SK-N-SH (cell line): ENCODE measurements around the gene FASLG. TPM values are rescaled to one million over a fixed set of nuclear protein-coding genes. Genes with fewer than 3 reads are reported as not detected.
A peak's percentile ranks its signal among the peaks of the same experiment; 100 is the strongest.

Experiments used
- CTCF ChIA-PET: fragments of 300-600, 350-600 bp; formaldehyde crosslinking; extraction: SDS; loops from one replicate; lab custom pipeline; 2021; lab: Yijun Ruan, JAX
- POLR2A ChIA-PET: fragments of 350-600 bp; sonication (Branson Sonifier 250); formaldehyde crosslinking; extraction: SDS; loops from one replicate; lab custom pipeline; 2020; ENCODE audit warnings: antibody characterized with exemption, inconsistent platforms; lab: Yijun Ruan, JAX
- DNase-seq: peaks from one replicate; pipeline ENCODE4 v3.0.0; 2012
- H2AFZ ChIP-seq: fragments of 200-600 bp; sonication (generic); 2 replicates; pipeline ENCODE4 v1.8.1; 2016; ENCODE audit warnings: antibody characterized with exemption, mild to moderate bottlenecking, low read depth
- H3F3A ChIP-seq: fragments of 200-600 bp; sonication (generic); replicated peaks from 2 replicates; pipeline ENCODE3; 2016; ENCODE audit warnings: antibody characterized with exemption, mild to moderate bottlenecking; ENCODE audit not compliant: insufficient read depth
- H3K27ac ChIP-seq, 2 experiments: fragments of 200-500 bp in 1 of 2; fragments of 200-600 bp in 1 of 2; sonication (Bioruptor generic) in 1 of 2; sonication (generic), shearing (Covaris generic) in 1 of 2; 2 replicates each; pipeline versions ENCODE4 v1.5.1 to v1.6.1; 2014 to 2016; ENCODE audit warnings: low read depth in 2 of 2, inconsistent platforms in 1 of 2, low read length in 1 of 2, mild to moderate bottlenecking in 1 of 2, mixed read lengths in 1 of 2
- H3K27me3 ChIP-seq: fragments of 200-600 bp; sonication (generic), shearing (Covaris generic); 2 replicates; pipeline ENCODE4 v1.6.1; 2016; ENCODE audit warnings: mixed run types; ENCODE audit not compliant: insufficient read depth
- H3K36me3 ChIP-seq, 2 experiments: fragments of 200-500 bp in 1 of 2; fragments of 200-600 bp in 1 of 2; sonication (Bioruptor generic) in 1 of 2; sonication (generic) in 1 of 2; replicated peaks in 1 of 2; 2 replicates each; pipeline versions ENCODE3 to v1.5.1; 2014 to 2016; ENCODE audit warnings: low read length in 1 of 2, mild to moderate bottlenecking in 1 of 2; ENCODE audit not compliant: insufficient read depth in 2 of 2, control insufficient read depth in 1 of 2
- H3K4me1 ChIP-seq, 2 experiments: fragments of 200-500 bp in 1 of 2; fragments of 200-600 bp in 1 of 2; sonication (Bioruptor generic) in 1 of 2; sonication (generic), shearing (Covaris generic) in 1 of 2; 2 replicates each; pipeline versions ENCODE4 v1.5.1 to v1.6.1; 2014 to 2016; ENCODE audit warnings: low read depth in 1 of 2, low read length in 1 of 2, mixed run types in 1 of 2; ENCODE audit not compliant: insufficient read depth in 2 of 2, control insufficient read depth in 1 of 2
- H3K4me2 ChIP-seq: fragments of 200-600 bp; sonication (generic), shearing (Covaris generic); 2 replicates; pipeline ENCODE4 v1.6.1; 2017; ENCODE audit warnings: mixed run types
- H3K4me3 ChIP-seq, 2 experiments: fragments of 200-500 bp in 1 of 2; fragments of 200-600 bp in 1 of 2; sonication (Bioruptor generic) in 1 of 2; sonication (generic), shearing (Covaris generic) in 1 of 2; 2 replicates each; pipeline versions ENCODE4 v1.5.1 to v1.8.1; 2014 to 2016; ENCODE audit warnings: low read depth in 2 of 2, inconsistent platforms in 1 of 2, low read length in 1 of 2, mild to moderate bottlenecking in 1 of 2, mixed read lengths in 1 of 2, moderate library complexity in 1 of 2
- H3K79me2 ChIP-seq: fragments of 200-600 bp; sonication (generic); 2 replicates; pipeline ENCODE4 v1.8.1; 2017; ENCODE audit warnings: mild to moderate bottlenecking; ENCODE audit not compliant: insufficient read depth
- H3K9ac ChIP-seq: fragments of 200-600 bp; sonication (generic); 2 replicates; pipeline ENCODE4 v1.6.1; 2017; ENCODE audit warnings: mixed run types
- H3K9me2 ChIP-seq: fragments of 200-600 bp; sonication (generic); 2 replicates; pipeline ENCODE4 v1.6.1; 2017; ENCODE audit warnings: mixed run types
- H3K9me3 ChIP-seq: fragments of 200-600 bp; sonication (generic); 2 replicates; pipeline ENCODE4 v1.6.1; 2017; ENCODE audit warnings: mixed run types, mild to moderate bottlenecking, moderate library complexity
- H4K20me1 ChIP-seq: fragments of 200-600 bp; sonication (generic); 2 replicates; pipeline ENCODE4 v1.6.1; 2017; ENCODE audit warnings: mild to moderate bottlenecking, mixed run types; ENCODE audit not compliant: insufficient read depth
- ELF1 ChIP-seq: IDR thresholded peaks from 2 replicates; pipeline ENCODE4 v1.4.0; 2012
- EP300 ChIP-seq, 2 experiments: IDR thresholded peaks; 2 replicates each; pipeline versions ENCODE4 v1.4.0 to v1.6.1; 2012; ENCODE audit warnings: borderline replicate concordance in 1 of 2, low read depth in 1 of 2, low read length in 1 of 2
- FOSL2 ChIP-seq: IDR thresholded peaks from 2 replicates; pipeline ENCODE4 v1.4.0; 2012; ENCODE audit warnings: low read depth, mild to moderate bottlenecking, moderate library complexity, borderline replicate concordance
- FOXJ3 ChIP-seq: sonication (generic); formaldehyde crosslinking; IDR thresholded peaks from 2 replicates; pipeline ENCODE4 v1.5.1; 2020; ENCODE audit warnings: mild to moderate bottlenecking, missing genetic modification reagents
- JUND ChIP-seq: IDR thresholded peaks from 2 replicates; pipeline ENCODE4 v1.4.0; 2012
- MEF2A ChIP-seq: IDR thresholded peaks from 2 replicates; pipeline ENCODE4 v1.4.0; 2012; ENCODE audit warnings: low read depth, borderline replicate concordance
- NFIC ChIP-seq: IDR thresholded peaks from 2 replicates; pipeline ENCODE4 v1.4.0; 2012; ENCODE audit warnings: borderline replicate concordance
- POLR2AphosphoS5 ChIP-seq: IDR thresholded peaks from 2 replicates; pipeline ENCODE4 v1.6.1; 2012; ENCODE audit warnings: low read depth, low read length
- RCOR1 ChIP-seq: fragments of 150-350 bp; IDR thresholded peaks from 2 replicates; pipeline ENCODE4 v1.6.1; 2017; ENCODE audit warnings: antibody characterized with exemption, low read length
- RFX5 ChIP-seq: IDR thresholded peaks from 2 replicates; pipeline ENCODE4 v1.6.1; 2012; ENCODE audit warnings: mild to moderate bottlenecking, improper control_type of control experiment, low read length
- RXRA ChIP-seq: IDR thresholded peaks from 2 replicates; pipeline ENCODE4 v1.4.0; 2012; ENCODE audit warnings: low read depth, mild to moderate bottlenecking, borderline replicate concordance
- TCF12 ChIP-seq: IDR thresholded peaks from 2 replicates; pipeline ENCODE4 v1.4.0; 2012
- TEAD4 ChIP-seq: IDR thresholded peaks from 2 replicates; pipeline ENCODE4 v1.4.0; 2012; ENCODE audit warnings: mild to moderate bottlenecking, borderline replicate concordance; ENCODE audit not compliant: insufficient read depth
- YY1 ChIP-seq: IDR thresholded peaks from 2 replicates; pipeline ENCODE4 v1.4.0; 2012; ENCODE audit warnings: low read depth, mild to moderate bottlenecking
- WGBS: methylation state at CpG from one replicate; pipeline ENCODE4 v1.1.6; 2017; ENCODE audit warnings: low lambda C conversion rate; 5-methylcytosine and 5-hydroxymethylcytosine counted together
- polyA plus RNA-seq, 3 experiments: library from polyadenylated mRNA; depleted of rRNA; stranded (reverse); fragments of >200 nt; gene quantifications; 2 replicates each; pipeline ENCODE4 v1.2.3, GENCODE V29; 2012
- TF ChIP-seq, protein P1 (sequence below): IDR thresholded peaks from 2 replicates; pipeline ENCODE4 v1.4.0; 2012; ENCODE audit warnings: low read depth, borderline replicate concordance
- TF ChIP-seq, protein P2 (sequence below): IDR thresholded peaks from 2 replicates; pipeline ENCODE4; 2012
- TF ChIP-seq, protein P3 (sequence below): fragments of 200-600 bp; sonication (generic); IDR thresholded peaks from 2 replicates; pipeline ENCODE4 v1.6.1; 2017; ENCODE audit warnings: antibody characterized with exemption, mild to moderate bottlenecking, moderate library complexity

Gene FASLG
- polyA plus RNA-seq, 1 of the 3 experiments (the other 2 are of a cell fraction): not detected

DNA sequence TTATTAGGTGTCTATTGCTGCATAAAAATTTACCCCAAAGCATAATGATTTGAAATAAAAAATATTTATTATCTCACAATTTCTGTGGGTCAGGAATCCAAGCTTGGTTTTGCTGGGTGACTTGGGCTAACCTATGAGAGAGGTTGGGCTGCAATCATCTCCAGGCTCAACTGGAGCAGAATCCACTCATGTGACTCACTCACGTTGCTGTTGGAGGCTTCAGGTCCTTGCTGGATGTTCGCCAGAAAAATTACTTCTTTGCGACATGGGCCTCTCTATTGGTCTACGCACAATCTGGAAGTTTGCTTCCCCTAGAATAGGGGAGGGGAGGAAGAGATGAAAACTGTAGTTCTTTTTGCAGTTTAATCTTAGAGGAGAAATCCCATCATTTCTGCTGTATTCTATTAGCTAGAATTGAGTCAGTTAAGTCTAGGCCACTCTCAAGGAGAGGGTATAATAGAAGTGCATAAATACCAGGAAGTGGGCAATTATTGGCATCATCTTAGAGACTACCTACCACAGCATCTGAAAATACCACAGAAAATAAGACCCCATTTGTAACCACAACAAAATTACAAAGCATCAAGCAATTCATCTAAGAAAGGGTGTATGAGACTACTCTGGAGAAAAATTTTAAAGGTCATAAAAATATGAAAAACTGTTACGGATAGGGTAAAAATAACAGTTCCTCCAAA lies 5.7 kb upstream of the FASLG start:
- no peak for DNase-seq
- WGBS: 61% methylated on average over 5 of the region's 5 CpGs
- Histone ChIP-seq H4K20me1 (no peaks in the 10 kb centered on the region), H3K36me3 (no peaks in the 10 kb centered on the region), H3K9ac (no peak overlapping the region), H3K9me2 (no peaks in the 10 kb centered on the region), H2AFZ (peak overlapping the region; percentile 3; the same call in 1 of the 2 replicates), H3K4me3 (no peak overlapping the region), H3K4me1 (peaks cover 0 to 7% of the 10 kb centered on the region in 2 experiments; a peak in 1 of 4 replicates), H3K9me3 (no peaks in the 10 kb centered on the region), H3K27me3 (no peaks in the 10 kb centered on the region), H3K4me2 (no peak overlapping the region), H3K79me2 (no peaks in the 10 kb centered on the region), H3F3A (peaks cover 15% of the 10 kb centered on the region)
- CTCF ChIA-PET: no interaction called here
- TF ChIP-seq RFX5: no peak
- TF ChIP-seq NFIC: peak; percentile 45; the same call in 1 of the 2 replicates
- peak; percentile 35; the same call in 1 of the 2 replicates for TF ChIP-seq FOSL2
- TF ChIP-seq, all 33 proteins: peak for 2
- POLR2A ChIA-PET: no interaction called here
- no peak overlapping the region for H3K27ac ChIP-seq

DNA sequence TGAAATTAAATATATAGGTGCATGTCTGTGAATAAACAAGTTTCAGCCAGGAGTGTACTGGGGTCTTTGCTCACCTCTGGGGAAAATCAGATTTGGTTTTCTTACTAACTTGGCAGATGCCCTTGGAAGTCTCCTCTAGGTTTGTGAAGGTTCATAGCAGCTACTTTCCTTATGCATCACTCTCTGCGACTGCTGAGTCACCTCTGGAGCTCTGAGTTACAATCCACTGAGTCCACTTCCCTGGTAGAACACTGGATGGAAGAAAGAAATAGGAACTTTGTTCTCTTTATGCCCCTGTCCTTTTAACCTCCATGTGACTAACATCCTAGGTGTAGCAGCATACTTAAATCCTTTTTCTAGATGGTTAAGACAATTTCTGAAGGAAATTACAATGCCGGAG lies 4.4 kb upstream of the FASLG start:
- POLR2A ChIA-PET: no interaction called here
- H2AFZ ChIP-seq: peak overlapping the region; percentile 2; the same call in 1 of the 2 replicates

More for the DNA sequence above, 4.4 kb upstream of the FASLG start:
- TF ChIP-seq POLR2AphosphoS5 (no peak), ELF1 (no peak), RXRA (peak; percentile 81), NFIC (peak; percentile 57; the same call in 1 of the 2 replicates), TCF12 (peak; percentile 69), TEAD4 (peak; percentile 42; the same call in 1 of the 2 replicates), EP300 (IDR thresholded peaks at IDR 0.05; ENCODE audit: borderline replicate concordance in 1 of 2, low read depth in 1 of 2, low read length in 1 of 2) (0 out of 4 replicates have a peak, but pooled peaks of 1 of the 2 experiments have one; percentile 34), FOSL2 (peak; percentile 93), YY1 (no peak), FOXJ3 (no peak), RCOR1 (no peak), JUND (peak; percentile 76), MEF2A (no peak)
- TF ChIP-seq, protein P1, sequence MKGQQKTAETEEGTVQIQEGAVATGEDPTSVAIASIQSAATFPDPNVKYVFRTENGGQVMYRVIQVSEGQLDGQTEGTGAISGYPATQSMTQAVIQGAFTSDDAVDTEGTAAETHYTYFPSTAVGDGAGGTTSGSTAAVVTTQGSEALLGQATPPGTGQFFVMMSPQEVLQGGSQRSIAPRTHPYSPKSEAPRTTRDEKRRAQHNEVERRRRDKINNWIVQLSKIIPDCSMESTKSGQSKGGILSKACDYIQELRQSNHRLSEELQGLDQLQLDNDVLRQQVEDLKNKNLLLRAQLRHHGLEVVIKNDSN: 0 out of 2 replicates have a peak, but pooled peaks have one; percentile 13
- TF ChIP-seq, protein P2, sequence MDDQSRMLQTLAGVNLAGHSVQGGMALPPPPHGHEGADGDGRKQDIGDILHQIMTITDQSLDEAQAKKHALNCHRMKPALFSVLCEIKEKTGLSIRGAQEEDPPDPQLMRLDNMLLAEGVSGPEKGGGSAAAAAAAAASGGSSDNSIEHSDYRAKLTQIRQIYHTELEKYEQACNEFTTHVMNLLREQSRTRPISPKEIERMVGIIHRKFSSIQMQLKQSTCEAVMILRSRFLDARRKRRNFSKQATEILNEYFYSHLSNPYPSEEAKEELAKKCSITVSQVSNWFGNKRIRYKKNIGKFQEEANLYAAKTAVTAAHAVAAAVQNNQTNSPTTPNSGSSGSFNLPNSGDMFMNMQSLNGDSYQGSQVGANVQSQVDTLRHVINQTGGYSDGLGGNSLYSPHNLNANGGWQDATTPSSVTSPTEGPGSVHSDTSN: peak; percentile 5; the same call in 1 of the 2 replicates
- TF ChIP-seq, protein P3, sequence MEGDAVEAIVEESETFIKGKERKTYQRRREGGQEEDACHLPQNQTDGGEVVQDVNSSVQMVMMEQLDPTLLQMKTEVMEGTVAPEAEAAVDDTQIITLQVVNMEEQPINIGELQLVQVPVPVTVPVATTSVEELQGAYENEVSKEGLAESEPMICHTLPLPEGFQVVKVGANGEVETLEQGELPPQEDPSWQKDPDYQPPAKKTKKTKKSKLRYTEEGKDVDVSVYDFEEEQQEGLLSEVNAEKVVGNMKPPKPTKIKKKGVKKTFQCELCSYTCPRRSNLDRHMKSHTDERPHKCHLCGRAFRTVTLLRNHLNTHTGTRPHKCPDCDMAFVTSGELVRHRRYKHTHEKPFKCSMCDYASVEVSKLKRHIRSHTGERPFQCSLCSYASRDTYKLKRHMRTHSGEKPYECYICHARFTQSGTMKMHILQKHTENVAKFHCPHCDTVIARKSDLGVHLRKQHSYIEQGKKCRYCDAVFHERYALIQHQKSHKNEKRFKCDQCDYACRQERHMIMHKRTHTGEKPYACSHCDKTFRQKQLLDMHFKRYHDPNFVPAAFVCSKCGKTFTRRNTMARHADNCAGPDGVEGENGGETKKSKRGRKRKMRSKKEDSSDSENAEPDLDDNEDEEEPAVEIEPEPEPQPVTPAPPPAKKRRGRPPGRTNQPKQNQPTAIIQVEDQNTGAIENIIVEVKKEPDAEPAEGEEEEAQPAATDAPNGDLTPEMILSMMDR: no peak
- TF ChIP-seq, all 33 proteins: peak for 9
- Histone ChIP-seq H3F3A (peaks cover 15% of the 10 kb centered on the region), H3K4me2 (no peak overlapping the region), H3K4me1 (peaks cover 0 to 7% of the 10 kb centered on the region in 2 experiments; a peak in 1 of 4 replicates), H3K27ac (peak overlapping the region in 1 of 2 experiments; percentile 61; a peak in 2 of 4 replicates), H3K36me3 (no peaks in the 10 kb centered on the region), H3K4me3 (no peak overlapping the region), H3K27me3 (no peaks in the 10 kb centered on the region), H3K9me3 (no peaks in the 10 kb centered on the region), H3K9me2 (no peaks in the 10 kb centered on the region), H4K20me1 (no peaks in the 10 kb centered on the region), H3K79me2 (no peaks in the 10 kb centered on the region), H3K9ac (no peak overlapping the region)
- CTCF ChIA-PET: no interaction called here
- no peak for DNase-seq
- 22% methylated on average over 2 of the region's 2 CpGs for WGBS
